MM.1S (cell line): ENCODE results near the gene KRTAP5-7.

Experiments used
- DNase-seq: peaks from one replicate; pipeline ENCODE4 v3.0.0-alpha.2; 2015
- H2AFZ ChIP-seq: fragments of 300-600 bp; sonication (generic); 2 replicates; pipeline ENCODE4 v1.6.0; 2016; ENCODE audit warnings: antibody characterized with exemption, low read length
- H3F3A ChIP-seq: fragments of 300-600 bp; sonication (generic); 2 replicates; pipeline ENCODE4 v1.6.1; 2016; ENCODE audit warnings: mild to moderate bottlenecking, antibody characterized with exemption, low read length, moderate library complexity, mixed read lengths; ENCODE audit not compliant: insufficient read depth
- H3K27ac ChIP-seq: fragments of 300-600 bp; sonication (generic); 2 replicates; pipeline ENCODE4 v1.5.1; 2016; ENCODE audit warnings: mild to moderate bottlenecking, low read length
- H3K27me3 ChIP-seq: fragments of 300-600 bp; sonication (generic); replicated peaks from 2 replicates; pipeline ENCODE4 v1.6.0; 2016; ENCODE audit warnings: low read length; ENCODE audit not compliant: insufficient read depth
- H3K36me3 ChIP-seq: fragments of 300-600 bp; sonication (generic); replicated peaks from 2 replicates; pipeline ENCODE4 v1.6.1; 2016; ENCODE audit warnings: mild to moderate bottlenecking, low read length, mixed read lengths; ENCODE audit not compliant: insufficient read depth
- H3K4me1 ChIP-seq: fragments of 300-600 bp; sonication (generic); 2 replicates; pipeline ENCODE4 v1.6.1; 2016; ENCODE audit warnings: low read length, mixed read lengths
- H3K4me2 ChIP-seq: fragments of 300-600 bp; sonication (generic); 2 replicates; pipeline ENCODE4 v1.6.0; 2016; ENCODE audit warnings: low read depth, low read length
- H3K4me3 ChIP-seq: fragments of 300-600 bp; sonication (generic); 2 replicates; pipeline ENCODE4 v1.5.1; 2016; ENCODE audit warnings: low read length, mixed read lengths
- H3K79me2 ChIP-seq: fragments of 300-600 bp; sonication (generic); 2 replicates; pipeline ENCODE4 v1.6.1; 2016; ENCODE audit warnings: mixed run types, low read length, mixed read lengths
- H3K9ac ChIP-seq: fragments of 300-600 bp; sonication (generic); 2 replicates; pipeline ENCODE4 v1.6.1; 2016; ENCODE audit warnings: low read length, mixed read lengths
- H3K9me2 ChIP-seq: fragments of 300-600 bp; sonication (generic); replicated peaks from 2 replicates; pipeline ENCODE4 v1.6.1; 2016; ENCODE audit warnings: mild to moderate bottlenecking, low read length, mixed read lengths; ENCODE audit not compliant: insufficient read depth
- H3K9me3 ChIP-seq: fragments of 300-600 bp; sonication (generic); replicated peaks from 2 replicates; pipeline ENCODE4 v1.6.1; 2016; ENCODE audit warnings: mild to moderate bottlenecking, low read length, mixed read lengths; ENCODE audit not compliant: insufficient read depth
- H4K20me1 ChIP-seq: fragments of 300-600 bp; sonication (generic); 2 replicates; pipeline ENCODE4 v1.6.1; 2016; ENCODE audit warnings: mild to moderate bottlenecking, low read length, moderate library complexity, mixed read lengths; ENCODE audit not compliant: insufficient read depth
- EZH2 ChIP-seq: fragments of 300-600 bp; sonication (generic); optimal IDR thresholded peaks from 2 replicates; pipeline ENCODE3; 2017; ENCODE audit warnings: low read depth, mild to moderate bottlenecking, antibody characterized with exemption, low read length, mixed read lengths
- EZH2phosphoT487 ChIP-seq: fragments of 300-600 bp; sonication (generic); IDR thresholded peaks from 2 replicates; pipeline ENCODE4 v1.6.1; 2018; ENCODE audit warnings: antibody characterized with exemption, low read length
- TF ChIP-seq, protein P1 (sequence below): fragments of 300-600 bp; sonication (generic); IDR thresholded peaks from 2 replicates; pipeline ENCODE4 v1.5.1; 2016; ENCODE audit warnings: antibody characterized with exemption, low read length, mixed read lengths

KRTAP5-7 gene

DNA sequence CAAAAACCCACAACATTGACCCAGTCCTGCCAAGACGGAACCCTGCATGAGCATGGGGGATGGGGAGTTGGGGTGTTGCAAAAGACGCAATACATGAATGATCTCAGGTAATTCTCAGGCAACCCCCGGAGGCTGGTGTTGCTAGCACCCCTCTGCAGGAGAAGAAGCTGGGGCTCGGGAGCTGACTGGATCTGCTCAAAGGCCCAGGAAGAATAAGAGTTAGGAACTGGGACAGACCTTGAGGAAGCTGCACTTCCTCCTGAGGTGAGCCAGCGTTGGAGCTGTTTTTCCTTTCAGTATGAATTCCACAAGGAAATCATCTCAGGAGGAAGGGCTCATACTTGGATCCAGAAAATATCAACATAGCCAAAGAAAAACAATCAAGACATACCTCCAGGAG lies 21.1 kb downstream of the KRTAP5-7 start, which contains the start of gene KRTAP5-9:
KRTAP5-9 (plus strand) TSS at position 301 of the 400 bp plus-strand sequence. CDS start 238 bp downstream, outside the sequence.
- H3K27ac ChIP-seq = no peak within 1 kb of the TSS
- H3K9me2 ChIP-seq = no peaks in the 10 kb centered on the region
- H3K4me2 ChIP-seq = no peak within 1 kb of the TSS
- no peak for DNase-seq
- no peaks in the 10 kb centered on the region for H3K4me1 ChIP-seq
- no peaks in the 10 kb centered on the region for H3K9me3 ChIP-seq
- H3F3A ChIP-seq = no peaks in the 10 kb centered on the region
- no peaks in the 10 kb centered on the region for H3K79me2 ChIP-seq
- H2AFZ ChIP-seq = no peak within 1 kb of the TSS
- H4K20me1 ChIP-seq = no peaks in the 10 kb centered on the region
- H3K36me3 ChIP-seq = no peaks in the 10 kb centered on the region
- H3K4me3 ChIP-seq = no peak within 1 kb of the TSS
- H3K27me3 ChIP-seq = peaks cover 85% of the 10 kb centered on the region
- no peak within 1 kb of the TSS for H3K9ac ChIP-seq
- TF ChIP-seq, protein P1, sequence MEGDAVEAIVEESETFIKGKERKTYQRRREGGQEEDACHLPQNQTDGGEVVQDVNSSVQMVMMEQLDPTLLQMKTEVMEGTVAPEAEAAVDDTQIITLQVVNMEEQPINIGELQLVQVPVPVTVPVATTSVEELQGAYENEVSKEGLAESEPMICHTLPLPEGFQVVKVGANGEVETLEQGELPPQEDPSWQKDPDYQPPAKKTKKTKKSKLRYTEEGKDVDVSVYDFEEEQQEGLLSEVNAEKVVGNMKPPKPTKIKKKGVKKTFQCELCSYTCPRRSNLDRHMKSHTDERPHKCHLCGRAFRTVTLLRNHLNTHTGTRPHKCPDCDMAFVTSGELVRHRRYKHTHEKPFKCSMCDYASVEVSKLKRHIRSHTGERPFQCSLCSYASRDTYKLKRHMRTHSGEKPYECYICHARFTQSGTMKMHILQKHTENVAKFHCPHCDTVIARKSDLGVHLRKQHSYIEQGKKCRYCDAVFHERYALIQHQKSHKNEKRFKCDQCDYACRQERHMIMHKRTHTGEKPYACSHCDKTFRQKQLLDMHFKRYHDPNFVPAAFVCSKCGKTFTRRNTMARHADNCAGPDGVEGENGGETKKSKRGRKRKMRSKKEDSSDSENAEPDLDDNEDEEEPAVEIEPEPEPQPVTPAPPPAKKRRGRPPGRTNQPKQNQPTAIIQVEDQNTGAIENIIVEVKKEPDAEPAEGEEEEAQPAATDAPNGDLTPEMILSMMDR = no peak
- no peak for TF ChIP-seq EZH2
- TF ChIP-seq EZH2phosphoT487 = no peak

GRCh38 chr11:71548716-71549151 lies 21.7 kb downstream of the KRTAP5-7 start:
- Histone ChIP-seq H3K27me3 (peaks cover 79% of the 10 kb centered on the region), H3K4me2 (no peak overlapping the region), H3K9me2 (no peaks in the 10 kb centered on the region)

GRCh38 chr11:71551711-71552110 lies 24.6 kb downstream of the KRTAP5-7 start:
- Histone ChIP-seq H3K27ac (no peak overlapping the region), H3K4me3 (no peak overlapping the region), H3K9me2 (no peaks in the 10 kb centered on the region), H3K4me2 (no peak overlapping the region), H3K27me3 (peaks cover 57% of the 10 kb centered on the region), H3F3A (no peaks in the 10 kb centered on the region), H3K4me1 (no peaks in the 10 kb centered on the region), H3K79me2 (no peaks in the 10 kb centered on the region), H3K9me3 (no peaks in the 10 kb centered on the region), H3K36me3 (no peaks in the 10 kb centered on the region), H4K20me1 (no peaks in the 10 kb centered on the region), H3K9ac (no peak overlapping the region), H2AFZ (no peak overlapping the region)
- DNase-seq = no peak
- TF ChIP-seq EZH2phosphoT487 (no peak), EZH2 (no peak)
- TF ChIP-seq, protein P1 = no peak

More at GRCh38 chr11:71548716-71549151, 21.7 kb downstream of the KRTAP5-7 start:
- no peak overlapping the region for H3K9ac ChIP-seq
- no peak overlapping the region for H2AFZ ChIP-seq
- no peaks in the 10 kb centered on the region for H3K9me3 ChIP-seq
- no peak overlapping the region for H3K27ac ChIP-seq
- no peaks in the 10 kb centered on the region for H3K79me2 ChIP-seq
- H3F3A ChIP-seq = no peaks in the 10 kb centered on the region
- H3K4me3 ChIP-seq = no peak overlapping the region
- DNase-seq = no peak
- H3K4me1 ChIP-seq = no peaks in the 10 kb centered on the region
- no peaks in the 10 kb centered on the region for H3K36me3 ChIP-seq
- no peak for TF ChIP-seq EZH2phosphoT487
- TF ChIP-seq, protein P1 = no peak
- no peak for TF ChIP-seq EZH2
- no peaks in the 10 kb centered on the region for H4K20me1 ChIP-seq
